GM13976 (cell line): ENCODE measurements around the gene ERMP1.

Experiments
- DNase-seq: peaks from one replicate; pipeline ENCODE4 v3.0.0; 2012; ENCODE audit warnings: low spot score
- CTCF ChIP-seq: IDR thresholded peaks from 2 replicates; pipeline ENCODE4 v1.5.1; 2012; ENCODE audit warnings: borderline replicate concordance, mild to moderate bottlenecking; ENCODE audit not compliant: insufficient read depth; ENCODE audit errors: extremely low read depth, missing control alignments, control extremely low read depth
- in situ Hi-C: fragments of 300-500 bp; cut with MboI; formaldehyde crosslinking; loops from one replicate; pipeline ENCODE4 v1.12.0; 2022; ENCODE audit warnings: low sequenced_read_pairs, mixed read lengths, inconsistent platforms; ENCODE audit not compliant: unreplicated experiment

ERMP1 gene

GRCh38 chr9:5873439-5873838 lies 40.5 kb upstream of the ERMP1 start:
- no peak for TF ChIP-seq CTCF
- no peak for DNase-seq
- in situ Hi-C loops, result no loop called here

GRCh38 chr9:5872511-5872910 lies 39.6 kb upstream of the ERMP1 start:
- no peak for DNase-seq
- in situ Hi-C loops, result no loop called here
- TF ChIP-seq CTCF, result no peak

DNA sequence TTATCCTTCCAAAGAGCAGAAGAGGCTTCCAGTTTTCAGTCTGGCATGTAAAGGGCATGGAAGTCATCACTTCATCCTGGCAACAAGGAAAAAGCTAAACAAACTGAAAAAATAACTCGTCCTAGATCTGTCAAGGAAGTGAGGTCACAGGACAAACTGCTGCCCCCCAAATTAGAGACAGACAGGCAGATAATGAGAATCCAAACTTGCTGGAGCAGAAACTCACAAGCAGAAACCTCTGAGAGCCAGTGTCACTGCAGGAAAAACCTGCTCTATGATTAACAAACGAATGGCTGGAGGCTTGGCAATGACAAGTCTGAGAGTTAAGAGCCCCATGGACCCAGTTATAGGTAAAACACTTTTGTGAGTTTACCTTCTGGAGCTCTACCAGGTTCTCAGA lies 38.9 kb upstream of the ERMP1 start:
- TF ChIP-seq CTCF, result no peak
- in situ Hi-C loops, result no loop called here
- no peak for DNase-seq

- DNase-seq, result no peak
- no peak for TF ChIP-seq CTCF
- in situ Hi-C loops, result no loop called here
These were observed 37.8 kb upstream of the ERMP1 start for GRCh38 chr9:5870691-5871090.

- no peak for DNase-seq
- no peak for TF ChIP-seq CTCF
- in situ Hi-C loops, result no loop called here
These were observed 37.1 kb upstream of the ERMP1 start for GRCh38 chr9:5870020-5870339.

GRCh38 chr9:5869315-5870019 lies 36.5 kb upstream of the ERMP1 start:
- TF ChIP-seq CTCF, result no peak
- peak; percentile 42 for DNase-seq
- in situ Hi-C loops, result no loop called here

DNA sequence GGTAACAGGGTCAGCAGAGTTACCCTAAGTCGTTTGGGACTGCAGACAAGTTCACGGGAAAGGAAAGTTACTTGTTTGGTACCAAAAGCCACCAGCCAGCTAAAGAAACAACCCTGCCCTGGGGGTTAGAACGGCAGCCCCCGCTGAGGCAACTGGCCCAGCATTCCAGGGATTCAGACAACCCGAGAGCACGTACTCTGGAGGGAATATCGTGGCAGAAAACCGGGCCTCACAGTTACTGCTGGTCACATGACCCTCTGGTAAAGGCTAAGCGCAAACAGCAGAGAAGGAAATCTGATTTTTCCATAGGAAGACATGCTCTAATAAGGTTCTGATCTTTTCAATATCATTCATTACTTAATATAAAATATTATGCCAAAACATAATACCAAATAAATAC lies 35.3 kb upstream of the ERMP1 start:
- no peak for TF ChIP-seq CTCF
- in situ Hi-C loops, result no loop called here
- no peak for DNase-seq
